SK-N-SH (cell line): Measurements from ENCODE around the gene CALML6. TPM values are rescaled to one million over a fixed set of nuclear protein-coding genes. Genes with fewer than 3 reads are reported as not detected.

Source experiments
- polyA plus RNA-seq, 3 experiments: library from polyadenylated mRNA; depleted of rRNA; stranded (reverse); fragments of >200 nt; gene quantifications; 2 replicates each; pipeline ENCODE4 v1.2.3, GENCODE V29; 2012

Gene CALML6
- polyA plus RNA-seq, 1 of the 3 experiments (the other 2 are of a cell fraction), result 0.87 TPM

Other genes with a start within 250 kb of the CALML6 start
- gene SLC35E2B, start 222.5 kb upstream of the CALML6 start, polyA plus RNA-seq (2012; rRNA removed), result 20.5 and 20.6 TPM in 2 replicates
- 22.0 and 24.0 TPM in 2 replicates for gene CDK11A, start 190.9 kb upstream of the CALML6 start, polyA plus RNA-seq (2012; rRNA removed)
- 66.2 and 70.4 TPM in 2 replicates for gene NADK, start 136.8 kb upstream of the CALML6 start, polyA plus RNA-seq (2012; rRNA removed)
- 355 and 364 TPM in 2 replicates for gene GNB1, start 24.2 kb upstream of the CALML6 start, polyA plus RNA-seq (2012; rRNA removed)
- 3.8 and 4.8 TPM in 2 replicates for gene TMEM52, start 4.0 kb downstream of the CALML6 start, polyA plus RNA-seq (2012; rRNA removed)
- not detected in 2 replicates for gene CFAP74, start 88.5 kb downstream of the CALML6 start, polyA plus RNA-seq (2012; rRNA removed)
- 0.07 and 0.10 TPM in 2 replicates for gene GABRD, start 104.1 kb downstream of the CALML6 start, polyA plus RNA-seq (2012; rRNA removed)
- 20.1 and 24.2 TPM in 2 replicates for gene PRKCZ, start 135.2 kb downstream of the CALML6 start, polyA plus RNA-seq (2012; rRNA removed)